Left kidney (tissue), 8 donors: Measurements from ENCODE around the gene N4BP2L1. TPM values are rescaled to one million over a fixed set of nuclear protein-coding genes. Genes with fewer than 3 reads are reported as not detected.

Experiments used
- DNase-seq: peaks from one replicate; pipeline ENCODE4 v3.0.0-alpha.2; 2013
- long read RNA-seq, 8 donors: transcript quantifications; one replicate each; lab custom pipeline, GENCODE V29; 2026
- polyA plus RNA-seq: library from polyadenylated mRNA; unstranded; fragments of 120-200 nt; gene quantifications from one replicate; pipeline ENCODE4 v1.2.1, GENCODE V29; 2013; ENCODE audit not compliant: insufficient read length

N4BP2L1 gene
- 29.9 TPM for polyA plus RNA-seq
- long read RNA-seq, donor 1, partial matches to known transcripts: 0 of 9 reads
- long read RNA-seq, donor 1, other reads (novel, unspliced or antisense): 0 of 9 reads
- long read RNA-seq, donor 2, partial matches to known transcripts: 0 of 7 reads
- long read RNA-seq, donor 2, other reads (novel, unspliced or antisense): 0 of 7 reads
- long read RNA-seq, donor 3, transcript N4BP2L1-202 (5 exons, 3,046 nt): major isoform, 5 of 7 reads
- long read RNA-seq, donor 3, partial matches to known transcripts: 0 of 7 reads
- long read RNA-seq, donor 3, other reads (novel, unspliced or antisense): 0 of 7 reads
- long read RNA-seq, donor 4: 0 reads
- long read RNA-seq, donor 5, transcript N4BP2L1-202 (5 exons, 3,046 nt): major isoform, 8 of 12 reads
- long read RNA-seq, donor 5, partial matches to known transcripts: 0 of 12 reads
- long read RNA-seq, donor 5, other reads (novel, unspliced or antisense): 0 of 12 reads
- long read RNA-seq, donor 6, transcript N4BP2L1-202 (5 exons, 3,046 nt): major isoform, 6 of 8 reads
- long read RNA-seq, donor 6, partial matches to known transcripts: 0 of 8 reads
- long read RNA-seq, donor 6, other reads (novel, unspliced or antisense): 0 of 8 reads
- long read RNA-seq, donor 7, partial matches to known transcripts: 0 of 5 reads
- long read RNA-seq, donor 7, other reads (novel, unspliced or antisense): 0 of 5 reads
- long read RNA-seq, donor 8, partial matches to known transcripts: 0 of 3 reads
- long read RNA-seq, donor 8, other reads (novel, unspliced or antisense): 0 of 3 reads

DNA sequence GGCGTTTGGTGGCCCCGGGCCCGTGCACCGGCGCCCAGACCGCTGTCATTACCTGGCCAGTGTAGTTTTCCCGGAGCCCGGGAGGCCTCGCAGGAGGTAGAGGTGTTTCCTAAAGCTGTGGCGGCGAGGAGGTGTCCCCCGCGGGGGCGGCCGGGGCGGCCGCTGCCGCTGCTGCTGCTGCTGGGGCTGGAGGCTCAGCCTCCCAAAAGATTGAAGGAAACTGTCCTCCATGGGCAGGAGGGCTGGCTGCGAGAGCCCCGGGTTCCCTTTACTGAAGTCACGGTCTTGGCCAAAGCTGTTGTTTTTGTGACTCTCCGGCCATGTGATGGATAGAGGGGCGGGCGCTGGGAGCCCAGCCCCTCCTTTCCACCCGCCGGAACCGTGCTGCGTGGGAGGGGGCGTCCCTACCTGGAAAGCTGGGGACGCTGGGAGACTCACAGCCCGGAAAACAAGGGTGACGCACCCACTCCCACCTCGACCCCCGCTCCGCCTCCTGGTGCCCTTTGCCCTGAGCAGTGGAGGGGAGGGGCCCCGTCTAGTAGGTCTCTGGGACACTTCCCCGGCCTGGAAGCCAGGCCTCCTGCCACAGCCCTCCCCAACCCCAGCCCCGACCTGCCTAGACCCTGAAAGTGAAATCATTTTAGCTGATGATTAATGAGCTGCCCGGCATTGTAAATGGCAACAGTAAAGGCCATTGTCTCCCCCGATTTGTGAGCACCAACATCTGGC lies at the start of gene N4BP2L1:
Gene N4BP2L1 (minus strand): TSS at position 279 of the 729 bp plus-strand sequence. CDS start 48 bp downstream, at position 231.
- DNase-seq: peak; percentile 83

DNA sequence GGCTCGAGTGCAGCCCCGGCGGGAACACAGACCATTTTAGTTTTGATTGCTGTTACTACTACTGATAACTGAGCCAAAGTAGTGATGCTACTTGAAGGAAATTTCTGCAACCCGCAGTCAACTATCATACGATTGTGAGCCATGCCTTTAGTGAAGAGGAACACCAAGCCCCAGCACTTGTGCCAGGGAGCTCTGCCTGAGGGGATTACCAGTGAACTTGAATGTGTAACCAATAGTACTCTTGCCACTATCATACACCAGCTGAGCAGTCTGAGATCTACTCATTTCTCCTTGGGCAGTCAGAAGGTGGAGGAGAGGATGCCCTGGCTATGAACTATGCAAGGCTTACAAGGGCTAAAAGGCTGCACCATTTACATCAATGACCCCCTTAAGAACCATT lies 49.0 kb upstream of the N4BP2L1 start:
- DNase-seq: no peak

DNA sequence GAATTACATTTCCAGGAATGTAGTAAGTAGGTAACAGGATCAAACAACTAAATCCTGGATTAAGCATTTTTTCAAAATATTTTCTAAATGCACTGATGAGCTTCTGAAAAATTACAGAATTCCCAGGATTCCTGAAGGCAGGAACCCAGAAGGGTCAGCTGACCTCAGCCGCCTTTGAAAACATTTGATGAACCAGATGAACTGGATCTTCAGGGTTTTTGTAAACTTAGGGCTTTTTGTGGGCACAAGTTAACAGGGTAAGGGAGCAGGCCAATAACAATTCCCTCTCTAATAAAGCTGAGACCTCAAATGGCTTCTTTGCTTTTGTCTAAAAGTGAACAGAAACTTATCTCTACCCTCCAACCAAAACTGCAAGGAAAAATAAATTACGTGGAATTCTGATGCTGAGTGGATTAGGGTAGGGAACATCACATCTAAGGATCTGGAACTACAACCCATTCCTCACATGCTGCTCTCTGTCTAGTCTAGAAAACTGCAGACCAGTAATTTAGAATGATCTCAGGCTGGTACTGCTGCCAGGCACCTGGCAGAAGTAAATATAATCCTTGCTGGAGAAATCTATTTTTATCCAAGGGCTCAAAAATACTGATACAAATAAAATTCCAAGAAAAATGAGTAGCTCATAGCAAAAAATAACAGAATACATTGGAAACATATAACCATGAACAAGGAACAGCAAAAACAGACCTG lies 48.2 kb upstream of the N4BP2L1 start:
- DNase-seq: no peak

DNA sequence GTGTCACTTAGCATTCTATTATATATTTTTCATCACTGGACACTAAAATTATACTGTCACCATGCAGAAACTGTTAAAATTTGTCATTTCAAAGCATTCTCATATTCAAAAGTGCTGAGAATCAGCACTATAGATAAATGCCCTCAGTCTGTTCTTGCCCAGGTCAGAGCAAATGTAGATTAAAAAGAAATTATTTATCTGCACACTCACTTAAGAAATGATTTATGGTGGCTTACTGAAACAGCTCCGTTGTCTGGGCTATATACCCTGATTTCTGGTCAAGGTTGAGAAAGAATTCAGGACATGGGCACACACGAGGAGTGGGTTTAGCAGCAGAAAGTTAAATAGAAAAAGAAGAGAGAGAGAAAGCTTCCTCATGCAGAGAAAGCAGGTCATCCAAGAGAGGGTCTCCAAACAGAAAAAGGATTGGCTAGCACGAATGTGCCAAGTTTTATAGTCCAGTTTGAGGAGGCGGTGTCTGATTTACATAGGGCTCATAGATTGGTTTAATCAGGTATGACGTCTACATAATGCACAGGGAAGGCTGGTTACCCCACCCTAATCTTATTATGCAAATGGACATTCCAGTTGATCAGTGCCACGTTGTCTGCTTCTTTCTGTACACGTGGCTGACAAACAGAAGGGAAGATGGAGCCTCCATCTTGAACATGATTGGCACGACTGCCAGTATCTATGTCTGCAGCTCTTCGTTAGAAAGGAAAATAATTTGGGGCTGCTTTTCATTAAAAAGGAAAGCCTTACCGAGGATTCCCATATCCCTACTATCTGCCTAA lies 47.3 kb upstream of the N4BP2L1 start:
- no peak for DNase-seq

DNA sequence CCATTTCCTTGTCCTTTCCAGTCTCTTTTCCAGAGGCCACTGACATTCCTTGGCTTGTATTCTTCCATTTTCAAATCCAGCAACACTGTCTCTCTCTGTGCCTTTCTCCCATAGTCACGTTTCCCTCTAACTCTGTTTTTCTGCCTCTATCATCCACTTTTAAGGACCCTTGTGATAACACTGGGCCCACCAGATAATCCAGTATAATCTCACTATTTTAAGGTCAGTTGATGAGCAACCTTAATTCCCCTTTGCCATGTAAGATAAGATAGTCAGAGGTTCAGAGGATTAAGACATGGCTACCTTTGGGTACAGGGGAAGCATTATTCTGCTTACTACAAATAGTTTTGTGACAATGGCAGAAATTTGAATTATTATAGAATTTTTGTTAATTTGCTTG lies 45.7 kb upstream of the N4BP2L1 start:
- DNase-seq: no peak

DNA sequence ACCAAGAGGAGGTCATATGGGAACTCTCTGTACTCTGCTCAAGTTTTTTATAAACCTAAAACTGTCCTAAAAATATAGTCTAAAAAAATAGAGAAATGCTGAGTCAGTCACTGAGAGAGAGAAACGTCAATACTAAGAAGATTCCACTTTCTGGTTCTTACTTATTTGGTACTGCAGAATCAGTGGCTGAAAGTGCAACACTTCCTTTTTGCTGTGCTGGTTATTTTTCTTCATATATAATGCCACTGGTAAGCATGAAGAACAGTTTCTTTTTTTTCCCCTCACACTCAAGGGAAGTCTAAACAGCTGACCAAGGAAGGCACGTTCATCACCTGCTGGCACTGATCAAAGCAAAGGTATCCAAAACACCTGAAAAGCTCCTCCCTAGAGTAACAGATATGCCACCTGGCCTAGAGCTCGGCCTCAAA lies 44.3 kb upstream of the N4BP2L1 start:
- no peak for DNase-seq

DNA sequence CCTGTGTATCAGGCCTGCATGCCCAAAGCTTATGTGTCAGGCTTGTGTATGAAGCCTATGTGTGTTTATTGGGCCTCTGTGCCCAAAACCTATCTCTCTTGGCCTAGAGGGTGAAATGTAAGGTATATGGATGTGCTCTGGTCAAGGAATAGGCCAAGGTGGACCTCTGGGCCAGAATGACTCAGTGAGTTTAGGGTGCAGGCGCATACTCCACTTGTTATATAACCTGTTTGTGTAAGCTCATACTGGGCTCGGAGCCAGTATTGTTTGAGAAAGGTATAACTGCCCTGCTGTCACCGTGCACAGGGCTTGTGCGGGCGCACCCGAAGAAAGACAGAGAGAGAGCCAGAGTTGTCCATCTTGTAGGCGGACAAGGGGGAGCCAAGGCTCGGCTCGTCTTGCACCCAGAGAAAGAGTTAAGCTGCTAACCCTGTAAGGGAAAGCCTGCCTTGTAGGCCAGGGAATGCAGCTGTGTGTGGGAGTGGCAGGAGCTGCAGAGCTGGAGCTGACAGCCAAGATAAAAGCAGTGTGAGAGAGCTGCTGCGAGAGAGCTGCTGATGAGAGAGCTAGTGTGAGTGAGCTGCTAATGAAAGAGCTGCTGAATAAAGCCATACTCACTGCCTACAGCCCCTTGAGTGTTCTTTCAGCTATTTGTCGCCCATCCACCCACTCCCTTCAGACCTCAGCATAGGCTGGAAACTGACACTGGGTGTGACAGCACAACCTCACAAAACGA lies 43.4 kb upstream of the N4BP2L1 start:
- DNase-seq: peak; percentile 37

DNA sequence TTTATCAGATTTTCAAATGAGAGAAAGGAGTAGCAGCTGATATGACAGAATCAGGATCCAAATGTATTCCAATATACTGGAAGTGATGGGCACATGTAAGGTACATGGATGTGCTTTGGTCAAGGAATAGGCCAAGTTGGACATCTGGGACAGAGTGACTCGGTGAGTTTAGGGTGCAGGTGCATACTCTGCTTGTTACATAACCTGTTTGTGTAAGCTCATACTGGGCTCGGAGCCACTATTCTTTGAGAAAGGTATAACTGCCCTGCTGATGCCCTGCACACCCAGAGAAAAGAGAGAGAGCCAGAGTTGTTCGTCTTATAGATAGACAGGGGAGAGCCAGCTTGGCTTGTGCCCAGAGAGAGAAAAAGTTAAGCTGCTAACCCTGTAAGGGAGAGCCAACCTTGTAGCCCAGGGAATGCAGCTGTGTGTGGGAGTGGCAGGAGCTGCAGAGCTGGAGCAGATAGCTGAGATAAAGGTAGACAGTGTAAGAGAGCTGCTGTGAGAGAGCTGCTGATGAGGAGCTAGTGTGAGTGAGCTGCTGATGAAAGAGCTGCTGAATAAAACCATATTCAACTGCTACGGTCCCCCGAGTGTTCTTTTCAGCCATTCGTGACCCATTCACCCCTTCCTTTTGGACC lies 40.7 kb upstream of the N4BP2L1 start:
- DNase-seq: no peak

DNA sequence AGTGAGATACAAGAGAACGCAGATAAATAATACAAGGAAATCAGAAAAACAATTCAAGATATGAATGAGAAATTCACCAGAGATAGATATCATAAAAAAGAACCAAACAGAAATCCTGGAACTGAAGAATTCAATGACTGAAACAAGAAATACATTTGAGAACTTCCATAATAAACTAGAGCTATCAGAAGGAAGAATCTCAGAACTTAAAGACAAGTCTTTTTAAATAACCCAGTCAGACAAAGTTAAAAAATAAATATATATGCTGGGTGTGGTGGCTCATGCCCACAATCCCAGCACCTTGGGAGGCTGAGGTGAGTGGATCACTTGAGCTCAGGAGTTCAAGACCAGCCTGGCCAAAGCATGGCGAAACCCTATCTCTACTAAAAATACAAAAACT lies 28.7 kb upstream of the N4BP2L1 start:
- no peak for DNase-seq

DNA sequence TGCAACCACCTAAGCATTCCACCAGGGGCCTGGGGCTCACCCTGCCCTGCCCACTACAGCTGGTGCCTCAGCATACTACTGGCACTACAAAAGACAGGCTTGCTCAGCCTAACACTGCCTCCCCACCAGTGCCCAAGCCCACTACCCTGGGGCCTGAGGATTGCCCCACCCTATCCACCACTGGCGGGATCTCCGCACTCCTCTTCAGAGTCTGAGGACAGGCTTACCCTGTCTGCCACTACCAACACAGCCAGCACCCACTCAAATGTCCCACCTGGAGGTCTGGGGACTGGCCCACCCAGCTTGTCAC lies 27.6 kb upstream of the N4BP2L1 start:
- no peak for DNase-seq

DNA sequence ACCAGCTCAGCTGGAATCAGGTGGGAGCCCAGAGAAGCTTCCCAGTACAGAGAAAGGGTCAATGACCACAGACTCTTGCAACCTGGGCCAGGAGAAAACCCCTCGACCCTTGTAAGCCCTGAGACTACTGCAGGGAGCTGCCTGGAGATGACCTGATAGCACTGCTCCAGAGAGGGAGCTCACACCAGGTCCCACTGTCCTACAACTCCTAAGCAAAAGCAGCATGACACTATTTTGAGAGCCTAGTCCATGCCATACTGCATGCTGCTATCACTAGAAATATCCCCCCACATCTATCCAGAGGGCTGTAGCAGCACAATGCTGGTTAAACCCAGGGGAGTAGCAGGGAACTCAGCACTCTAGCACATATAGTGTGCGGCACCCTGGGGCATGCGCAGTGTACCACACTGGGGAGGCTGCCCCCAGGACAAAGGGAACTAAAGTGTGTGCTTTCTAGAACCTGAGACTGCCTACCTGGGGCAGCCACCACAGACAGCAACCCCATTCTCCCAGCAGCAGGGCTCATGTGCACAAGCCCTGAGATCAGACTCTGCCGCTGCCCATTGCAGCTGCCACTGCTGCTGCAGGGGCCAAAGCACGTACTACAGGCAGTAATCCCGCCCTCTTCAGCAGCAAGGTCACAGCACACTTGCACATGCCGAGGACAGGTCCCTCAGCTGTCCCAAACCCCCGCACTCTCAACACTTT lies 27.1 kb upstream of the N4BP2L1 start:
- DNase-seq: no peak

DNA sequence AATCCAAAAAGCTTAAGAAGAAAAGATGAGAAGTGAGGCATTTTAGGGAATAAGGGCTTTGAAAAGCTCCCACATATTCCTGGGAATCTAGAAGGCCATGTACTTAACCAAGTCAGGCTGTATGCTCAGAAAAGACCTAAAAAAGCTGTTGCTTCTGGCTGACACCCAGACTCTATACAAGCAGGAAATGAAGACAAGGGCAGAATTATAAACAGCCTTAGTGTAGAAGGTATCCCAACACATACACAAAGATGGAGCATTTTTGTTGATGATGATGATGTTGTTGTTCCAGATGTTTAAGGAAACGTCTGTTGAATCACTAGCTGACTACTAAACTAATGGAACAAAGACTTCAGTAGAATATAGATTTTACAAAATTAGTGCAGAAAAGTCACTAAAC lies 26.1 kb upstream of the N4BP2L1 start:
- no peak for DNase-seq

DNA sequence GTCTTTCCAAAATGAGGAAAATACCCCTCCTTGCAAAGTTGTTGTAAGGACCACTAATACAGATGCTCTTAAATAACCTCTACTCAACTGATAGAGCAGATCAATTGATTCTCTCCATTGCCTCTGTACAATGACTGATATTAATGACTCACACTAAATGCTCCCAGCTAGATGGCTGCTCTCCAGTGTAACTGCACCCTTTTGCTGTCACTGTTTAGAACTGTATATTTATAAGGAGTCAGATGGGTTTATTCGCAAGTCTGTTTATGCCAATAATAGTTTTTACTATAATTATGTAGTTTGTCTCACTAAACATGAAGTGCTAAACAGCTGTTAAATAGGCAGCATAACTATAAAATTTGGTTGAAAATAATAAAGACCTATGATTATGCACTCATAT lies 21.0 kb upstream of the N4BP2L1 start:
- no peak for DNase-seq

DNA sequence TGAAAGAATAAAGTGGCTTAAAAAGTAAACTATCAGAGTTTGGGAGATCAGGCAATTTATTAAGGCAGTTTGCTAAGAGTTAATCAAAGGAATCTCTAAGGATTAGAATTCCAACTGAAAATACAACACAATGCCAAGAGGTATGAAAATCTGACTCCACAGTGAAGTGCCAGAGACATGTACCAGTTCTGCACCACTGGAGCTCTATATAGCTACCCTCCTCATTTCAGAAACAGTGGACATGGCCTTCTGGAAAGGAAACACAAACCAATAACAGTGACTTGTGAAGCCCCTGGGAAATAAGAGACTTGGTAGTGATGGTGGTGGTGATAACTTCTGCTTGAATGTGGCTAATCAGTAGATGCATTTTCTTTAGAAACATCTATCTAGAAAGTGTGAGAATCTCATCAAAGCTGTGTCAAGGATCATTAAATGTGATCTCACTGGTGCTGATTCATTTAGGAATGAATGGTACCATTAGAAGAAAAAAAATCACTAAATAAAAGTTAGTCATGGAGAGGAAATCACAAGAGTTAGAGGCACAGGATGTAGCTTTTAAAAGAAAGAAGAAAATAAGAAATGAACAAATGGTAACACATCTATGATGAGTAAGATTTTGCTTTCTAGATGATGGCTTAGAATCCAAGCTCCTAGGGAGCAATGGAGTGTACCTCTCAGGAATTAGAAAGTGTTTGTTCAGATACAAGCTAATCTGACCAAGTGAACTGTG lies 20.1 kb upstream of the N4BP2L1 start:
- DNase-seq: no peak

DNA sequence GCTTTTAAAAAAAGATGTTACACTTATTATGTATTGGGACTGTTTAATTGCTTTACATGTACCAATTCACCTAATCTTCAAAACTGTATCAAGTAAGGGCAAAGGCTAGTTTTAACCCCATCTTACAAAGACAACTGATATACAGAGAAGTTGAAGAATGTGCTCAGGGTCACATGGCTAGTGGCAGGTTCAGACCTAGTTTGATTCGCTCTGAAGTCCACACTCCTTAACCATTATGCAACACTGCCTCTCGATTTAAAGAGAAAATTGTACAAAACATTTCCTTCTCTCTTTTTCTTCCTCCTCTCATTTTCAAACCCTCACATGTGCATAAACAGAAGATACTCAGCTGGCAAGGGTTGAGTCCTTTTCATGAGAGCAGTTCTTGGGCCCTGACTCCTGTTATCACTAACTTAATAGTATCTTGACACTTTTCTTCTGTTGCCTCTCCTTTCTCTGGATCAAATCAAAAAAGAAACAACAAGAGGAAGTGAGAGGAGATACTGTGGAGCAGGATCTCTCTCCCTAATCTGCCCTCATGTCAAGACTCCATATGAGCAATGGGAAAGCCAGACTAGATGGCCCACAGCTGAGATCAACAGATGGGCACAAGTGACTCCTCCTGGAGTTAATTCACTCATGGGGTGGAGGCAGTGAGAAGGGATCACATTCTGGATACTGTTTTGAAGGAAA lies 19.0 kb upstream of the N4BP2L1 start:
- no peak for DNase-seq

DNA sequence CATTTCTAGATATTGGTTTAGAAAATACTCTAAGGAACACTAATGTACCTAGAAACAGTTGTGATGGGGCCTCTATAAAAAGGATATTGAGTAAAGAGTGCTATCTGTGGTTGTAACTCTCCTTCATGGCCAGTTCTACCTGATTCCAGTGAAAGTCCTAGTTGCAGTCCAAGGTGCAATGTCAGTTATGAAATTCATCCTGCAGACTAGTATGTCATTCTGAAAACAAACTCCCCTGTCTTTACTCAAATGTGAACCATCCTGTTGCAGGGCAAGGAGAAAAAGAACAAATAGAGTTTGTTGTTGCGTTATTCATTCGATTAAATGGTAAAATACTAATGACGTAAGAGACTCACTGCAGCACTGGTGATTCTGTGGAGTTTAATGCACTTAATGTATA lies 18.3 kb upstream of the N4BP2L1 start:
- DNase-seq: no peak

DNA sequence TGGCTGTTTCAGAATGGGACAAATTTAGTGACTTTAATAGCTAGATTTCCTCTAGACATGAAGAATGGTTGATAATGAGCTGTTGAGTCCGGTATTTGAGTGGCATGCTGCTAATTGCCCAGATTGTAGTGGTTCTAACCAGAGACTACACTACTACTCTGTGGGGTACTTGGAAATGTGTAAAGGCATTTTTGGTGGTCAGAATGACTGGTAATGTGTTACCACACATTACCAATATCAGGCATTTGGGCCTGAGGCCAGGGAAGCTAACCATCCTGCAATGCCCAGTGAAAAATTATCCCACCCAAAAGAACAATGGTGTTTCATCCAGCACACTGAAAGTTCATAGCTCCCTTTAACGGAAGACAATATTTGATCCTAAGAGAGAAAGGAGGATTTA lies 17.5 kb upstream of the N4BP2L1 start:
- DNase-seq: no peak

DNA sequence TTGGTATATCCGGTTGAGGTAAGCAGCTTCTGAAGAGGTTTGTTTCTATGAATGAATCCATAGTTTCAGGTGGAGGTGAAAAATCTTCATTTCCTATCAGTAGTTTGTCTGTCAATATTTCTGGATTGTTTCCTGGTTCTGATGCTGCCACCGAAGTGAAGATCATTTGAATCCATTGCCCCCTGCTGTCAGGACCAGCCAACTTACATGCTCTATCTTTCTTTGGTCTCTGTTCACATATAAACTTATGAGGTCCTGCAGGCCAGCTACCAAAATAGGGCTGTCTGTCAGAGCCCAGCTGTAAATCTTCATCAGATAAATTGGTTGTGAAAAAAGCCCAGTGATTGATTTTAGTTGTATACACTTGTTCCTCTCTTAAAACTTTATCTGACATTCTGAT lies 15.2 kb upstream of the N4BP2L1 start:
- DNase-seq: no peak
